MM.1S (cell line): ENCODE measurements around the gene ZC3H4.

ENCODE experiments used
- DNase-seq: peaks from one replicate; pipeline ENCODE4 v3.0.0-alpha.2; 2015
- H2AFZ ChIP-seq: fragments of 300-600 bp; sonication (generic); 2 replicates; pipeline ENCODE4 v1.6.0; 2016; ENCODE audit warnings: antibody characterized with exemption, low read length
- H3F3A ChIP-seq: fragments of 300-600 bp; sonication (generic); 2 replicates; pipeline ENCODE4 v1.6.1; 2016; ENCODE audit warnings: mild to moderate bottlenecking, antibody characterized with exemption, low read length, moderate library complexity, mixed read lengths; ENCODE audit not compliant: insufficient read depth
- H3K27ac ChIP-seq: fragments of 300-600 bp; sonication (generic); 2 replicates; pipeline ENCODE4 v1.5.1; 2016; ENCODE audit warnings: mild to moderate bottlenecking, low read length
- H3K27me3 ChIP-seq: fragments of 300-600 bp; sonication (generic); replicated peaks from 2 replicates; pipeline ENCODE4 v1.6.0; 2016; ENCODE audit warnings: low read length; ENCODE audit not compliant: insufficient read depth
- H3K36me3 ChIP-seq: fragments of 300-600 bp; sonication (generic); replicated peaks from 2 replicates; pipeline ENCODE4 v1.6.1; 2016; ENCODE audit warnings: mild to moderate bottlenecking, low read length, mixed read lengths; ENCODE audit not compliant: insufficient read depth
- H3K4me1 ChIP-seq: fragments of 300-600 bp; sonication (generic); 2 replicates; pipeline ENCODE4 v1.6.1; 2016; ENCODE audit warnings: low read length, mixed read lengths
- H3K4me2 ChIP-seq: fragments of 300-600 bp; sonication (generic); 2 replicates; pipeline ENCODE4 v1.6.0; 2016; ENCODE audit warnings: low read depth, low read length
- H3K4me3 ChIP-seq: fragments of 300-600 bp; sonication (generic); 2 replicates; pipeline ENCODE4 v1.5.1; 2016; ENCODE audit warnings: low read length, mixed read lengths
- H3K79me2 ChIP-seq: fragments of 300-600 bp; sonication (generic); 2 replicates; pipeline ENCODE4 v1.6.1; 2016; ENCODE audit warnings: mixed run types, low read length, mixed read lengths
- H3K9ac ChIP-seq: fragments of 300-600 bp; sonication (generic); 2 replicates; pipeline ENCODE4 v1.6.1; 2016; ENCODE audit warnings: low read length, mixed read lengths
- H3K9me2 ChIP-seq: fragments of 300-600 bp; sonication (generic); replicated peaks from 2 replicates; pipeline ENCODE4 v1.6.1; 2016; ENCODE audit warnings: mild to moderate bottlenecking, low read length, mixed read lengths; ENCODE audit not compliant: insufficient read depth
- H3K9me3 ChIP-seq: fragments of 300-600 bp; sonication (generic); replicated peaks from 2 replicates; pipeline ENCODE4 v1.6.1; 2016; ENCODE audit warnings: mild to moderate bottlenecking, low read length, mixed read lengths; ENCODE audit not compliant: insufficient read depth
- H4K20me1 ChIP-seq: fragments of 300-600 bp; sonication (generic); 2 replicates; pipeline ENCODE4 v1.6.1; 2016; ENCODE audit warnings: mild to moderate bottlenecking, low read length, moderate library complexity, mixed read lengths; ENCODE audit not compliant: insufficient read depth
- EZH2 ChIP-seq: fragments of 300-600 bp; sonication (generic); optimal IDR thresholded peaks from 2 replicates; pipeline ENCODE3; 2017; ENCODE audit warnings: low read depth, mild to moderate bottlenecking, antibody characterized with exemption, low read length, mixed read lengths
- EZH2phosphoT487 ChIP-seq: fragments of 300-600 bp; sonication (generic); IDR thresholded peaks from 2 replicates; pipeline ENCODE4 v1.6.1; 2018; ENCODE audit warnings: antibody characterized with exemption, low read length
- TF ChIP-seq, protein P1 (sequence below): fragments of 300-600 bp; sonication (generic); IDR thresholded peaks from 2 replicates; pipeline ENCODE4 v1.5.1; 2016; ENCODE audit warnings: antibody characterized with exemption, low read length, mixed read lengths

ZC3H4 gene

DNA sequence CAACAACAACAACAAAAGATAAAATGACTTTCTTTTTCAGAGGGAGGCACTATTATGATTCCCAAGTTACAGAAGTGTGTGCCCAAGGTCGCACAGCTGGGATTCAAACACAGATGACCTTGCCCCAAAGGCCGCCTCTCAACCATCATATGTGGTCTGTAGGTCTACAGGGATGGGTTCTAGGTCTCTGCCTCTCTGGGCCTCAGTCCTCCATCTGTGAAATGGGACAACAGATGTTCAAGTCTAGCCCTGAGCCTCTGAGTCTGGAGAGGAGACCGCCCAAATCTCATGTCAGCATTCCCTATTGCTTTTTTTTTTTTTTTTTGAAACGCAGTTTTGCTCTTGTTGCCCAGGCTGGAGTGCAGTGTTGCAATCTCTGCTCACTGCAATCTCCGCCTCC lies 89.1 kb downstream of the ZC3H4 start:
- Histone ChIP-seq H3K4me2 (no peak overlapping the region), H3K9me3 (no peaks in the 10 kb centered on the region), H3K79me2 (no peaks in the 10 kb centered on the region), H3K4me1 (no peaks in the 10 kb centered on the region), H3K4me3 (no peak overlapping the region), H3K9me2 (no peaks in the 10 kb centered on the region), H3K36me3 (no peaks in the 10 kb centered on the region), H3F3A (no peaks in the 10 kb centered on the region), H3K27ac (no peak overlapping the region), H2AFZ (no peak overlapping the region), H3K9ac (no peak overlapping the region), H3K27me3 (peaks cover 68% of the 10 kb centered on the region), H4K20me1 (no peaks in the 10 kb centered on the region)
- TF ChIP-seq, protein P1, sequence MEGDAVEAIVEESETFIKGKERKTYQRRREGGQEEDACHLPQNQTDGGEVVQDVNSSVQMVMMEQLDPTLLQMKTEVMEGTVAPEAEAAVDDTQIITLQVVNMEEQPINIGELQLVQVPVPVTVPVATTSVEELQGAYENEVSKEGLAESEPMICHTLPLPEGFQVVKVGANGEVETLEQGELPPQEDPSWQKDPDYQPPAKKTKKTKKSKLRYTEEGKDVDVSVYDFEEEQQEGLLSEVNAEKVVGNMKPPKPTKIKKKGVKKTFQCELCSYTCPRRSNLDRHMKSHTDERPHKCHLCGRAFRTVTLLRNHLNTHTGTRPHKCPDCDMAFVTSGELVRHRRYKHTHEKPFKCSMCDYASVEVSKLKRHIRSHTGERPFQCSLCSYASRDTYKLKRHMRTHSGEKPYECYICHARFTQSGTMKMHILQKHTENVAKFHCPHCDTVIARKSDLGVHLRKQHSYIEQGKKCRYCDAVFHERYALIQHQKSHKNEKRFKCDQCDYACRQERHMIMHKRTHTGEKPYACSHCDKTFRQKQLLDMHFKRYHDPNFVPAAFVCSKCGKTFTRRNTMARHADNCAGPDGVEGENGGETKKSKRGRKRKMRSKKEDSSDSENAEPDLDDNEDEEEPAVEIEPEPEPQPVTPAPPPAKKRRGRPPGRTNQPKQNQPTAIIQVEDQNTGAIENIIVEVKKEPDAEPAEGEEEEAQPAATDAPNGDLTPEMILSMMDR: no peak
- no peak for TF ChIP-seq EZH2phosphoT487
- no peak for TF ChIP-seq EZH2
- DNase-seq: no peak

DNA sequence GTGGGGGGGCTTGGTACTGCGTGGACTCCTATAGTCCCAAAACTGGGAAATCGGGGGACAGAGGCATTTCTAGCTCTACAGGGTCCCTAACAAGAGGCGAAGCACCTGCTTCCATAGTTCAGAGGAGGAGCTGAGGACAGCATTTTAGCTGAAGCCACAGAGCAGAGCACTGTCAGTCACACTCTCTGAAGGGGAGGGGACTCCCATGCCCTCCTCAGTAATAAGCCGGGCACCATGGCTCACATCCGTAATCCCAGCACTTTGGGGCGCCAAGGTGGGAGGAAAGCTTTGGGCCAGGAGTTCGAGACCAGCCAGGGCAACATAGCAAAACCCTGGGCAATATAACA lies 90.2 kb downstream of the ZC3H4 start:
- H3K9me2 ChIP-seq: no peaks in the 10 kb centered on the region
- no peak overlapping the region for H3K4me2 ChIP-seq
- H2AFZ ChIP-seq: no peak overlapping the region
- no peaks in the 10 kb centered on the region for H3F3A ChIP-seq
- H3K27ac ChIP-seq: no peak overlapping the region
- H3K4me3 ChIP-seq: no peak overlapping the region
- H4K20me1 ChIP-seq: no peaks in the 10 kb centered on the region
- no peak for DNase-seq
- no peaks in the 10 kb centered on the region for H3K4me1 ChIP-seq
- H3K79me2 ChIP-seq: no peaks in the 10 kb centered on the region
- H3K27me3 ChIP-seq: peaks cover 70% of the 10 kb centered on the region
- no peak for TF ChIP-seq EZH2
- TF ChIP-seq, protein P1: no peak
- no peak for TF ChIP-seq EZH2phosphoT487
- H3K9ac ChIP-seq: no peak overlapping the region
- no peaks in the 10 kb centered on the region for H3K36me3 ChIP-seq
- H3K9me3 ChIP-seq: no peaks in the 10 kb centered on the region

DNA sequence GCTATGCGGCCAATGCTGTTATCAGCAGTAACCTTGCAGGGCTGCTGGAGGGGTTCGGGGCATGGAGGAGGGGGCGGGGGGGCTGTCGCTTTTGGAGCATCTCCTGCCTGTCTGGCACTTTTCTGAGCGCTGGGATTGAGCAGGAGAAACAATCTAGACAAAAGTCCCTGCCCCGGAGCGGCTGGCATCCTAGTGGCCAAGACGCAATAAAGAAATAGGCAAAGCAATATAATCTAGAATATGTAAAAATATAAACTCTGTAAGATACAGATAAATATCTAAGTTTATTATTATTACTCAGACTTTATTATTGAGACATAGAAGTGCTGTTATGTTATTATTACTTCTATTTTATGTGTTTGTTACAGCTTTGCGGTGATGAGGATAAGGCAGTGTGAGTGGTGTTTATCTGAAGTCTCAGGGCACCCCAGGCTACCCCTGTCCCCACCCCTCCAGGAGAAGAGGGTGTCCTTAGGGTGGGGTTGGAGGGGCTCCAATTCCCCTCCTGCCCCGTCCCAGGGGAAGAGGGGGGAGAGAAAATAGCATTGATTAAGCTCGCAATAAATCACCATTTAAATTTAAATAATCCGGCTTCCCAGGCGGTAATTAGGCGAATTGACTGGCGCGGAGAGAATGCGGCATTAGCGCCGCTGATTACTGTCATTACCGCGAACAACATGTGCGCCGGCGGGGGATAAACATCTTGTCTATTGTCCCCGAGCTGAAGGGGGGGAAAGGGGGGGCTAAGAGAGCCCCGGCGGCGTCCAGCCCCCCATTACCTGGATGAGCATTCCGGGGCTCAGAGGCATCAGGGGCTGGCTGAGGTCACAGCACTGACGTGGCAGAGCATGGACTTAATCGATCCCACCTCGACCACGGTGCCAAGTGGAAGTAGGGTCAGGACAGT lies 90.8 kb downstream of the ZC3H4 start:
- Histone ChIP-seq H3K27me3 (peaks cover 64% of the 10 kb centered on the region), H3K9ac (no peak overlapping the region), H4K20me1 (no peaks in the 10 kb centered on the region), H2AFZ (no peak overlapping the region), H3K27ac (no peak overlapping the region), H3K4me1 (no peaks in the 10 kb centered on the region), H3K9me2 (no peaks in the 10 kb centered on the region), H3K4me2 (no peak overlapping the region), H3F3A (no peaks in the 10 kb centered on the region), H3K9me3 (no peaks in the 10 kb centered on the region), H3K36me3 (no peaks in the 10 kb centered on the region), H3K4me3 (no peak overlapping the region), H3K79me2 (no peaks in the 10 kb centered on the region)
- TF ChIP-seq EZH2phosphoT487 (no peak), EZH2 (no peak)
- TF ChIP-seq, protein P1: no peak
- no peak for DNase-seq
